Measurements from ENCODE around the gene CCDC159. TPM values are rescaled to one million over a fixed set of nuclear protein-coding genes. Genes with fewer than 3 reads are reported as not detected.
A peak's percentile ranks its signal among the peaks of the same experiment; 100 is the strongest.

CCDC159 gene
- total and polyA plus RNA-seq, 2 of the 13 experiments (the other 11 are each of a cell fraction or from before 2014, with no cell fraction given) = 1.7 to 6.3 TPM

- no peak for TF ChIP-seq MLX (CRISPR knock-in tag; IDR thresholded peaks at IDR 0.05)
- TF ChIP-seq NBN (conservative IDR thresholded peaks at IDR 0.05) = no peak
- no peak for TF ChIP-seq SRSF4 (IDR thresholded peaks at IDR 0.05; ENCODE audit: low read depth, low read length, poor library complexity, severe bottlenecking)
- peak; percentile 75 for TF ChIP-seq DRAP1 (CRISPR knock-in tag; IDR thresholded peaks at IDR 0.05)
- no peak for TF ChIP-seq ZNF496 (CRISPR knock-in tag; IDR thresholded peaks at IDR 0.05; ENCODE audit: insufficient replicate concordance)
- peak; percentile 68; the same call in 1 of the 2 replicates for TF ChIP-seq ZNF768 (CRISPR knock-in tag; IDR thresholded peaks at IDR 0.05)
- no peak for TF ChIP-seq LCORL (IDR thresholded peaks at IDR 0.05)
- no peak for TF ChIP-seq LCORL (CRISPR knock-in tag; IDR thresholded peaks at IDR 0.05)
- TF ChIP-seq ZSCAN21 (CRISPR knock-in tag; IDR thresholded peaks at IDR 0.05; ENCODE audit: borderline replicate concordance) = peak; percentile 34; the same call in 1 of the 2 replicates
- no peak for TF ChIP-seq HMG20B (CRISPR knock-in tag; conservative IDR thresholded peaks at IDR 0.05)
- TF ChIP-seq PCBP1 (IDR thresholded peaks at IDR 0.05; ENCODE audit: borderline replicate concordance, low read depth, low read length) = no peak
- no peak for TF ChIP-seq ZNF143 (CRISPR knock-in tag; IDR thresholded peaks at IDR 0.05)
- TF ChIP-seq GZF1 (CRISPR knock-in tag; IDR thresholded peaks at IDR 0.05) = 0 out of 2 replicates have a peak, but pooled peaks have one; percentile 37
- TF ChIP-seq NFATC3 (CRISPR knock-in tag; IDR thresholded peaks at IDR 0.05) = 0 out of 2 replicates have a peak, but pooled peaks have one; percentile 83
- TF ChIP-seq ZNF280D (CRISPR knock-in tag; IDR thresholded peaks at IDR 0.05) = 0 out of 2 replicates have a peak, but pooled peaks have one; percentile 42
- TF ChIP-seq REXO4 (CRISPR knock-in tag; IDR thresholded peaks at IDR 0.05; ENCODE audit: borderline replicate concordance) = no peak
- TF ChIP-seq IKZF5 (CRISPR knock-in tag; IDR thresholded peaks at IDR 0.05) = peak; percentile 9
- no peak for TF ChIP-seq ZNF264 (CRISPR knock-in tag; IDR thresholded peaks at IDR 0.05)
- TF ChIP-seq HOXA3 (CRISPR knock-in tag; IDR thresholded peaks at IDR 0.05) = peak; percentile 63
- no peak for TF ChIP-seq TP53 (CRISPR knock-in tag; conservative IDR thresholded peaks at IDR 0.05)
- no peak for TF ChIP-seq RORA (CRISPR knock-in tag; IDR thresholded peaks at IDR 0.05)
- 0 out of 2 replicates have a peak, but pooled peaks have one; percentile 75 for TF ChIP-seq GPN1 (CRISPR knock-in tag; IDR thresholded peaks at IDR 0.05; ENCODE audit: borderline replicate concordance)
- TF ChIP-seq PHF20 (CRISPR knock-in tag; IDR thresholded peaks at IDR 0.05) = peak; percentile 91
- TF ChIP-seq MZF1 (CRISPR knock-in tag; IDR thresholded peaks at IDR 0.05; ENCODE audit: borderline replicate concordance) = no peak
- peak; percentile 86; the same call in 1 of the 2 replicates for TF ChIP-seq ZNF441 (CRISPR knock-in tag; IDR thresholded peaks at IDR 0.05; ENCODE audit: borderline replicate concordance)
- no peak for TF ChIP-seq ZNF615 (CRISPR knock-in tag; IDR thresholded peaks at IDR 0.05; ENCODE audit: borderline replicate concordance)
Measured at GRCh38 chr19:11374433-11375142, 28.3 kb downstream of the CCDC159 start, which contains the start of gene SWSAP1 (continued).
